PFSK-1 (cell line): ENCODE measurements around the gene AOAH.

Source experiments
- POLR2AphosphoS5 ChIP-seq: IDR thresholded peaks from 2 replicates; pipeline ENCODE4 v1.6.1; 2012; ENCODE audit warnings: low read depth, mild to moderate bottlenecking, control low read depth, low read length, moderate library complexity
- TAF1 ChIP-seq: IDR thresholded peaks from 2 replicates; pipeline ENCODE4 v1.6.1; 2012; ENCODE audit warnings: low read length, control low read depth, borderline replicate concordance; ENCODE audit not compliant: insufficient read depth
- TF ChIP-seq, protein P1 (sequence below), 2 experiments: IDR thresholded peaks; 2 replicates each; pipeline versions ENCODE4 v1.6.1 to v1.8.0; 2011 to 2012; ENCODE audit warnings: low read depth in 2 of 2, low read length in 2 of 2, control low read depth in 1 of 2, inconsistent platforms in 1 of 2, mild to moderate bottlenecking in 1 of 2, moderate library complexity in 1 of 2; ENCODE audit not compliant: insufficient read depth in 1 of 2

DNA sequence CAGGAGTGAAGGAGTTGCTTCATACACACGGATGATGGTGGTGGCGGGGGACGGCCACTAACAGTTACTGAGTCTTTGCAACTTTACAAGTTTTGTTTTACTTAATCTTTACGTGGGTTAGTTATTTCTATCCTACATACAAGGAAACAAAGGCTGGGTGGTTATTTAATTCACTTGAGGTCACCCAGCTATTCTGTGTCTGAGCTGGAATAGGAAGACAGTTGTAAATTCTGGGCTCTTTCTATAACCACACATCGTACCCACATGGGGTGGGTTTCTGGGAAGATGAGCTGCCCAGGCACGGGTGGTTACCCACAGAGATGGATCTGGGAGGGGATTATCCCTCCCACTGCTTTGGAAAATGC is 196.8 kb downstream of the AOAH start:
- TF ChIP-seq POLR2AphosphoS5 (no peak), TAF1 (no peak)
- TF ChIP-seq, protein P1, sequence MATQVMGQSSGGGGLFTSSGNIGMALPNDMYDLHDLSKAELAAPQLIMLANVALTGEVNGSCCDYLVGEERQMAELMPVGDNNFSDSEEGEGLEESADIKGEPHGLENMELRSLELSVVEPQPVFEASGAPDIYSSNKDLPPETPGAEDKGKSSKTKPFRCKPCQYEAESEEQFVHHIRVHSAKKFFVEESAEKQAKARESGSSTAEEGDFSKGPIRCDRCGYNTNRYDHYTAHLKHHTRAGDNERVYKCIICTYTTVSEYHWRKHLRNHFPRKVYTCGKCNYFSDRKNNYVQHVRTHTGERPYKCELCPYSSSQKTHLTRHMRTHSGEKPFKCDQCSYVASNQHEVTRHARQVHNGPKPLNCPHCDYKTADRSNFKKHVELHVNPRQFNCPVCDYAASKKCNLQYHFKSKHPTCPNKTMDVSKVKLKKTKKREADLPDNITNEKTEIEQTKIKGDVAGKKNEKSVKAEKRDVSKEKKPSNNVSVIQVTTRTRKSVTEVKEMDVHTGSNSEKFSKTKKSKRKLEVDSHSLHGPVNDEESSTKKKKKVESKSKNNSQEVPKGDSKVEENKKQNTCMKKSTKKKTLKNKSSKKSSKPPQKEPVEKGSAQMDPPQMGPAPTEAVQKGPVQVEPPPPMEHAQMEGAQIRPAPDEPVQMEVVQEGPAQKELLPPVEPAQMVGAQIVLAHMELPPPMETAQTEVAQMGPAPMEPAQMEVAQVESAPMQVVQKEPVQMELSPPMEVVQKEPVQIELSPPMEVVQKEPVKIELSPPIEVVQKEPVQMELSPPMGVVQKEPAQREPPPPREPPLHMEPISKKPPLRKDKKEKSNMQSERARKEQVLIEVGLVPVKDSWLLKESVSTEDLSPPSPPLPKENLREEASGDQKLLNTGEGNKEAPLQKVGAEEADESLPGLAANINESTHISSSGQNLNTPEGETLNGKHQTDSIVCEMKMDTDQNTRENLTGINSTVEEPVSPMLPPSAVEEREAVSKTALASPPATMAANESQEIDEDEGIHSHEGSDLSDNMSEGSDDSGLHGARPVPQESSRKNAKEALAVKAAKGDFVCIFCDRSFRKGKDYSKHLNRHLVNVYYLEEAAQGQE (IDR thresholded peaks at IDR 0.05; ENCODE audit: insufficient read depth in 1 of 2, low read depth in 2 of 2, low read length in 2 of 2), result no peak
